MM.1S (cell line): Measurements from ENCODE around the gene STRN.

Experiments used
- CTCF ChIP-seq: fragments of 300-600 bp; sonication (generic); IDR thresholded peaks from 2 replicates; pipeline ENCODE4 v1.5.1; 2016; ENCODE audit warnings: antibody characterized with exemption, low read length, mixed read lengths
- EZH2 ChIP-seq: fragments of 300-600 bp; sonication (generic); optimal IDR thresholded peaks from 2 replicates; pipeline ENCODE3; 2017; ENCODE audit warnings: low read depth, mild to moderate bottlenecking, antibody characterized with exemption, low read length, mixed read lengths
- EZH2phosphoT487 ChIP-seq: fragments of 300-600 bp; sonication (generic); IDR thresholded peaks from 2 replicates; pipeline ENCODE4 v1.6.1; 2018; ENCODE audit warnings: antibody characterized with exemption, low read length

GRCh38 chr2:36869606-36870005, 96.7 kb downstream of the STRN start:
- TF ChIP-seq CTCF (no peak), EZH2 (no peak), EZH2phosphoT487 (no peak)
